T-helper 2 cell (primary cell): ENCODE measurements around the gene PARVG.

Experiments
- DNase-seq, 5 experiments: peaks; one replicate each; pipeline versions ENCODE4 v3.0.0 to v3.0.0-alpha.2; 2012 to 2022

The PARVG gene

DNA sequence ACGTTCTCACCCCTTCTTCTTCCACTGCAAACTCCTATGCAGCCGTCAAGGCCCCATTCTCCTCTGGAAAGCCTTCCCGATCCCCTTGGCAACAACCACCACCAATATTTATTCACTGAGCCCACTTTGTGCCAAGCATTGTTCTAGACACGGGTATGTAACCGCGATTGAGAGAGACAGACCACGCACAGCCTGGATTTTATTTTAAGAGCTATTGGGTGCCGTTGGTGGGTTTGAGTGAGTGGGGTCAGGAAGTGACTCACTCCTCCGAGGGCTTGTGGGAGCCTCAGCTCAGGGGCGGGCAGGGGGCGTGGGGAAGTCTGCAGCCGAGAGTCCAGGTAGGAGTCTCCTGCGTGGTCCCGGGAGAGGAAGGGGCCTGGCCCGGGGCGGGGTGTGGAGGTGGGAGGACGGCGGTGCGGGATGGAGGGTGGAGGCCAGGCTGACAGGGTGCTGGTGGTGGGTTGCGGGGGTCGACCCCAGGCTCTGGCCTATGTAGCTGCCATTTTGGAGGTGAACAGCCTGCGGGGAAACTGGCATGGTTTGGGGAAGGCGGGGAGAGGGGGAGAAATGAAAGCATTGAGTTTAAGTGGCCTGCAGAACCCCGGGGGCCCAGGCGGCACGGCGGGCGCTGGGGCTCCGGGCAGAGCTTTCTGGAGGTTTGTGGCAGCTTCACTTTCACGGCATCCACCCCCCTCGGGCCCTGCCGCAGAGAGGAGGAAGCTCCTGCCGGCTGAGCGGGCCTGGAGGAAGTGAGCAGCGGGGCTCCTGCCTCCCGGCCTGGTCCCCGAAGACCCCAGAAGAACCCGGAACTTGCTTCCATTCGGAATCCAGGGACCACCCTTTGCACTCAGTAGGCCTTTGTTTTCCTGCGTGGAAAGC, 547 bp downstream of the PARVG start:
- peak in 4 of 5 experiments; percentile 37 to 76 (median 56) for DNase-seq

DNA sequence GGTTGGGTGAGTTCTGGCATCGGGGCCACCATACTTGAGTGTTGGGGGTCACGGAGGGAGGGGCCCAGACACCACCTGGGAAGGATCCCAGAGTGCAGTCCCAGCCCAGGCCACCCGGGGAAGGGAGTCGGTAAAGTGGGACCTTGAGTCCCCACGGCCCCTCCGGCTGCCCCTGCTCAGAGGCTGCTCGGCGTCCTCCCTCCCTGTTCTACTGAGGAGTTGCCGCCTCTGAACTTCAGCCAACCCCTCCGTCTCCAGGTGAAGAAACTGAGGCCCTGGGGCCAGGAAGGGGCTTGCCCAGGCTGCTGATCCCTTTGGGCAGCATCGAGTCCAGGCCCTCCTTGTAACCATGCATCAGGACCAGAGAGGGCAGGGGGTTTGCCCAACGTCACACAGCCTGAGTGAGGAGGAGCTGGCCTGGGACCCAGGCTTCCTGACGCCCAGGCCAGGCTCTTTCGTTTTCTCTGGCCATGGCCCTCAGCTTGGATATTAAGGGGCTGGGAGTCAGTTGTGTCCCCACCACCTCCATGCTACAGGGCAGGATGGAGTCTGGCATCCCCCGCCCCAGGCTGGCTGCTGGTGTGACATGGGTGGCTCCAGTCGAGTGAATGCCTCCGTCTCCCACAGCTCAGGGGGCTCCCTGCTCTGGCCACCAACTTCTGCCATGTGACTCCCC, 1.3 kb downstream of the PARVG start:
- DNase-seq, result peak in 2 of 5 experiments; percentile 22 to 39

DNA sequence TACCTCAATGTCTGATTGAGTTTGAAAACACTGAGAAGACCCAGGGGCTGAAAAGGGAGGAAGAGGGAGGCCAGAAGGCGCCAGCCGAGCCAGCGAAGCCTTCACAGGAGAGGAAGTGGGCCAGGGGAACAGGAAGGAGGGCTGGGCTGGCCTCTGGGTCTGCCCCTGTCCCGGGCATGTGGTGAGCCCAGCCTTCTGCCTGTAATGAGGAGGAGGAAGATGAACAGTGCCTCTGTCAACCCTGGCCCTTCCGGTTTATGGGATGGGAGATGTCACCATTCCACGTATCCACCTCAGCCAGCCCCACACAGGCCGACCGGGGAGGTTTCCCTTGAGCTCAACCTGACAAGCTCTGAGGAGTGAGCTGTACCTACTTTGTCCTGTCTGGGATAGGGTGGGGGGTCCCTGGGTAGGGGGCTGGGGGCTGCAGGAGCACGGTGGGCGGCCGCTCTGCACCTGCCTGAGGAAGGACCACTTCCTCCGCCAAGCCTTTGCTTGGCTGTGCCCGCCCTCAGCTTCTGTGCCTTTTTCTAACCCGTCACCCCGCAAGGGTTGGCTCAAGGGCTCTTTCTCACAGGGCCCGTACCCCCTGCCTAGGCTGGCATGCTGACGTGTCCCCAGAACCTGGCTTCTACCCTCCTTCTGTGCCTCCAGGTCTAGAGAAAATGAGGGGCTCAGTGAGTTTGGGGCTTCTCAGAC, 2.0 kb downstream of the PARVG start:
- DNase-seq, result peak in 2 of 5 experiments; percentile 54 to 76

- DNase-seq, result no peak
These were observed 2.5 kb downstream of the PARVG start for GRCh38 chr22:44183287-44183588.

DNA sequence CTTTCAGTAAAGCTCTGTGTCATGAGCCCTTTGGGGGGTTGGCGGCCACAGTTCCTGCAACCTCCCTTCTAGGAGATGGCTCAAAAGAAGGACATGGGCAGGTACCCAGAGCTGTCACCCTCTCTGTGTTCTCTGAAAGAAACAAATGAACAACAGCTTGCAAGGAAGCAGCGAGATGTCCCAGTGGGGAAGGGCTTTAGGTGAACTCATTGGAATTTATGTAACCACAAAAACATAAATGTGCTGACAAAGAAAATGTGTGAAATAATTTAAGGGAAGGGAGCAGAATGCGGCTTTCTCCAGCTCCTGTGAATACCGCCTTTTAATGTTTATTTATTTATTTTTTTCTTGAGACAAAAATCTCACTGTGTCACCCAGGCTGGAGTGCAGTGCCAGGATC, 3.3 kb downstream of the PARVG start:
- DNase-seq, result no peak

DNA sequence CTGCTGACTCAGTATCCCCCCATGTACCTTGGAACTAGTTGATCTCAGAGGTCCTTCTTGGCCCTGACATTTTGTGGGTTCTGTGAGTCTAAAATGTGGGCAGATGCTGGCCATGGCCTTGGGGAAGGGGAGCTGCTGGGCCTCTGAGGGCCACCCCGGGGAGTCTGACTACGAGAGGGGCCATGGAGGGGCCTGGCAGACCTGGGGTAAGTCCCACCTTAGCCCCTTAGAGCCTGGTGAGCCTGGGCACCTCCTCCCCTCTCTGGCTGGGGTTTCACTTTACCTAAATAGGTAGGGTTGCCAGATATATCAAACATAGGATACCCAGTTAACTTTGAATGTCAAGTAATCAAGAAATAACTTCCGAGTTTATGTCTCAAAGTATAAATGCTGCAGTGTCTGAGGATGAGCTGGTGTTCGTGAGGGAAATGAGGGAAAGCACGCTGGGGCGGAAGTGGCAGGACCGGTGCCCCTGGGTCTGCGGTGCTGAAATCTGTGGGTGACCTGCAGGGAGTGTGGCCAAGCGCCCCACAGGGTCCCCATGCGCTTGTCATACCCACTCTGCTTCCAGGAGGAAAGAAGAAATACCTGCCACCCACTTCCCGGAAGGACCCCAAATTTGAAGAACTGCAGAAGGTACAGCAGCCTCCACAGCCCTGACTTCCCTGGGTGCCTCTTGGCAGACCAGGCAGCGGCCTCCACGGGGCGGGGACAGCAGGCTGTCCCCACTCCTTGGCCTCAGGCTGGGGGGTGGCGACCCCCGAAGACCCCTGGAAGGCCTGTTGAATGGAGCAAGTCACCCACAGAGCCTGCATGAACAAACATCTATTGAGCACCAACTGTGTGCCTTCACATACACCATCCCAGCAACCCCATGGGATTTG, 4.8 kb downstream of the PARVG start:
- no peak for DNase-seq

GRCh38 chr22:44186121-44186510, 5.4 kb downstream of the PARVG start:
- no peak for DNase-seq

DNA sequence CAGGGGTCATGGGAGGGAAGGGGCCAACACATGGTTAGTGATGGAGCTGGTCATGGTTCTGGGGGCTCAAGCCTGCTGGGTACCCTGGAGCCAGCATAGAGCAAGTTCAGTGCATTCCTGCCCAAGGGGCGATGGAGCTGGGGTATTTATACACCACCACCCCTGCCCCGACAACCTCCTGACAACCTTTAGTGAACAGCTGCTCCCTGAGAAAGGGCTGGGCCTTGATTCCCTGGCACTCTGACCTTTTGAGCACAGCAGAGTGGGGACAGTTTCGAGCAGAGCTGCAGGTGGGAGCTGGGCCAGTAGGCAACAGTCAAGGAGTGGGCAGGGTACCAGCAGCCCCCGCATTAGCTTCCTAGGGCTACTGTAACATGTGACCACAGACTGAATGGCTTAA, 6.0 kb downstream of the PARVG start:
- DNase-seq, result no peak

- DNase-seq, result no peak
These were observed 7.0 kb downstream of the PARVG start for GRCh38 chr22:44187652-44188230.

DNA sequence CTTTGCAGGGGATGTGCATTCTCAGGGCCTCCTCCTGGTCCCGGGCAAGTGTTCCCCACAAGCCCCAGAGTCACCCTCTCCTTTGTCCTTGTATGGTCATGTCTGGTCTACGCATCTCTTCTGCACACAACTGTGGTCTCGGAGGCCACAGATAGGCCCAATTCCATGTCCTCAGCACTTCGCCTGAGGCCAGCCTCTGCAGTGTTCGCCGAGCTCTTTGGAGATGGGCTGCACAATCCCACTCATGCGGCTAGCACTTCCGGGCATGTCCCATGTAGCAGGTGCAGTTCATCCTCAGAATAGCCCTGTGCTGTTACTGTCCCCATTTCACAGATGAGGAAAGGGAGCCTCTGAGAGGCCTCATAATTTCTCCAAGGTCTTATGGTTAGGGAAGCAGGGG, 7.6 kb downstream of the PARVG start:
- no peak for DNase-seq

- no peak for DNase-seq
These were observed 8.4 kb downstream of the PARVG start for GRCh38 chr22:44188986-44189630.

- no peak for DNase-seq
These were observed 9.8 kb downstream of the PARVG start for GRCh38 chr22:44190381-44190976.

- DNase-seq, result peak in 1 of 5 experiments; percentile 72
These were observed 10.3 kb downstream of the PARVG start for GRCh38 chr22:44191036-44191454.

DNA sequence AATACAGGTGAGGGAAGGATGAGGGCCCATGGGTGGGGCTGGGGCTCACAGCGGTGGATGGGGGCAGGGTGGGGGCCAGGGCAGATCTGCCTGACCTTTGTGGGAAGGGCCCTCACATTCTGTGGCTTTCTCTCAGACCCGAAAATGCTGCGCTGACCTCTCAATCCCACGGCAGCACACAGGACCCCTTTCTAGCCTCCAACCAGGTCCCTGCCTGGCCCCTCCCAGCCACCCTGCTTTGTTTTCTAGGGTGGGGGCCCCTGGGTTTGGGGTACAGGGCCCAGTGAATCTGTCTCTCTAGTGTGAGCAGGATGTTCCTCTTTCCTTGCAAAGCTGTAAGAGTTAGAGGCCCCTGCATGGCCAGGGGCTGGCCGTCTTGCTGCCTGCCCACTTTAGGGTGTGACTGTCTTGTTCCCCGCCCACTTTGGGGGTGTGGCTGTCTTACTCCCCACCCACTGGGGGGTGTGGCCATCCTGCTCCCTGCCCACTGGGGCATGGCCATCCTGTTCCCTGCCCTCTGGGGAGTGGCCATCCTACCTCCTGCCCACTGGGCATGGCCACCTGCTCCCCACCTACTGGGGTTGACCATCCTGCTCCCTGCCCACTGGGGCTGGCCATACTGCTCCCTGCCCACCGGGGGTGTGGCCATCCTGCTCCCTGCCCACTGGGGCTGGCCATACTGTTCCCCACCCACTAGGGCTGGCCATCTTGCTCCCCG, 11.5 kb downstream of the PARVG start:
- DNase-seq, result peak in 3 of 5 experiments; percentile 28 to 53 (median 31)

GRCh38 chr22:44192816-44193534, 12.2 kb downstream of the PARVG start:
- DNase-seq, result no peak

DNA sequence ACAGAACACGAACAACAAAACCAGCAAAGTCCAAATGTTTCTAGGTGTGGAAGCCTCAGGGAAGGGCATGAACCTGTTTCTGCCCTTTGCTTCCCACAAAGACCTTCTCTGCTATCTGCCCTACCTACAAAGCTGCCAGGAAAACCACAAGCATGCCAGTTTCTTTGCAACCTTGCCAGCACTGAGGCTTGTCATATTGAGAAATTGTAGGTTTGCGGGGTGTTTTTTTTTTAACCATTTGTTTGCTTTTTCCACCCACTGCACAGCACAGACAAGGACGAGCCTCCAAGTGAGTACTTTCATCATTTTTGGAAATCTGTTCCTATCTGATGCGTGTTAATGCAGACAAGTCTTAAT, 12.8 kb downstream of the PARVG start:
- DNase-seq, result peak in 1 of 5 experiments; percentile 79

DNA sequence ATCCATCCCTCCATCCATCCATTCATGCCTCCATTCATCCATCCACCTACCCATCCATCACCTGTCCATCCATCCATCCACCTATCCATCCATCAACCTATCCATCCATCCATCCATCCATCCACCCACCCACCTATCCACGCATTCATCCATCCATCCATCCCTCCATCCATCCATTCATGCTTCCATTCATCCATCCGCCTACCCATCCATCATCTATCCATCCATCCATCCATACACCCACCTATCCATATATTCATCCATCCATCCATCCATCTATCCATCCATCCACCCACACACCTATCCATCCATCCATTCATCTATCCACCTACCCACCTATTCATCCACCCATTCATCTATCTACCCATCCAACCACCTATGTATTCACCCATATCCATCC, 13.8 kb downstream of the PARVG start:
- no peak for DNase-seq

DNA sequence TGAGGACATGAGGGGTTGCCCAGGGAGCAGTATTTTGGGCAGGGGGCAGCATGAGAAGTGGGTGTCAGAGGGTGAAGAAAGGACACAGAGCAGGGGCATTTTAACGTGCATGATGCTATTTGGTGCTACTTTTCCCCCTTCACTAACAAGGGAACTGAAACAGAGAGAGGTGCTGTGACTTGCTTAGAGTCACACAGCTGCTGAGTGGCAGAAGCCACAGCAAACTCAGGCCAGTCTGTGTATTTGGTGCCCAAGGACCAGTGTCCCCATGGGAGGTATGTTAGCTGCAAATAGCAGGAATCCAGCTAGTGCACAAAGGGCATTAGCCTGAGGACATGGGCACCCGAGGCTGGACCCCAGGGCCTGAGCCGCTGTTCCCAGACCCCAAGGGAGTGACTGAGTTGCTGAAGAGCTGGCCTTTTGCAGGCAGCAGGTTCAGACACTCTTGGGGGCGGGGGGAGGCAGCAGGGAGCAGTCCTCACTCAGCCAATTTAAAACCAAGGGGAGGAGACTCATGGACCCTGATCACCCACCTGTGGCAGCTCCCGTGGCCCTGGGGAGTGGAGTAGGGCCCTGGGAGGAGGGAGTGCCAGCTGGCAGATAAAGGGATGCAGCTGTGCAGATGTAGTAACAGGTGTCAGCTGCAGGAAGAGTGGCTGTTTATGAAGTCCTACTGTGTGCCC, 14.6 kb downstream of the PARVG start:
- DNase-seq, result no peak

- DNase-seq, result no peak
These were observed 15.5 kb downstream of the PARVG start for GRCh38 chr22:44196241-44196640.
